ENCODE measurements around the gene CD44.
A peak's percentile ranks its signal among the peaks of the same experiment; 100 is the strongest.

The CD44 gene

DNA sequence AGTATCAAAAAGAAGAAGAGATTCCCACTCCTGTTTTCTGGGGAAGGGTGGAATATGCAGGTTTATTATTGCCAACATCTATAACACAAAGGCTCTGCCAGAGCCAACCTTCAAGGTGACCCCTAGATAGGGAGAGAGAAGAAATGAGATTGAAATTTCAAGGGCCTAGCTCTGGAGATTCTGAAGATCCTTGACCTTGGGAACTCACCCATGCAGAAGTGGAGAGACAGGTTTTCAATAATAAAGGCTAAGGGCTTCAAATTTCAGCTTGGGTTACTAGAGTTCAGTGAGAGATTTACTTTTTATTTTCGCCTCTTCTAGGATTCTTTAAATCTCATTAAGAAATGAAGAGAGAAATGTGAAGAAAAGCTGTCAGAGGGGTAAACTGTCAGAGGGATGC is 98.4 kb downstream of the CD44 start:
- TF ChIP-seq, protein P1, sequence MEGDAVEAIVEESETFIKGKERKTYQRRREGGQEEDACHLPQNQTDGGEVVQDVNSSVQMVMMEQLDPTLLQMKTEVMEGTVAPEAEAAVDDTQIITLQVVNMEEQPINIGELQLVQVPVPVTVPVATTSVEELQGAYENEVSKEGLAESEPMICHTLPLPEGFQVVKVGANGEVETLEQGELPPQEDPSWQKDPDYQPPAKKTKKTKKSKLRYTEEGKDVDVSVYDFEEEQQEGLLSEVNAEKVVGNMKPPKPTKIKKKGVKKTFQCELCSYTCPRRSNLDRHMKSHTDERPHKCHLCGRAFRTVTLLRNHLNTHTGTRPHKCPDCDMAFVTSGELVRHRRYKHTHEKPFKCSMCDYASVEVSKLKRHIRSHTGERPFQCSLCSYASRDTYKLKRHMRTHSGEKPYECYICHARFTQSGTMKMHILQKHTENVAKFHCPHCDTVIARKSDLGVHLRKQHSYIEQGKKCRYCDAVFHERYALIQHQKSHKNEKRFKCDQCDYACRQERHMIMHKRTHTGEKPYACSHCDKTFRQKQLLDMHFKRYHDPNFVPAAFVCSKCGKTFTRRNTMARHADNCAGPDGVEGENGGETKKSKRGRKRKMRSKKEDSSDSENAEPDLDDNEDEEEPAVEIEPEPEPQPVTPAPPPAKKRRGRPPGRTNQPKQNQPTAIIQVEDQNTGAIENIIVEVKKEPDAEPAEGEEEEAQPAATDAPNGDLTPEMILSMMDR (conservative IDR thresholded peaks at IDR 0.05; ENCODE audit: low read depth, low read length): no peak
- H3K4me3 ChIP-seq (ENCODE audit: low read length): no peak overlapping the region
- no peak for DNase-seq (ENCODE audit: low read depth)

DNA sequence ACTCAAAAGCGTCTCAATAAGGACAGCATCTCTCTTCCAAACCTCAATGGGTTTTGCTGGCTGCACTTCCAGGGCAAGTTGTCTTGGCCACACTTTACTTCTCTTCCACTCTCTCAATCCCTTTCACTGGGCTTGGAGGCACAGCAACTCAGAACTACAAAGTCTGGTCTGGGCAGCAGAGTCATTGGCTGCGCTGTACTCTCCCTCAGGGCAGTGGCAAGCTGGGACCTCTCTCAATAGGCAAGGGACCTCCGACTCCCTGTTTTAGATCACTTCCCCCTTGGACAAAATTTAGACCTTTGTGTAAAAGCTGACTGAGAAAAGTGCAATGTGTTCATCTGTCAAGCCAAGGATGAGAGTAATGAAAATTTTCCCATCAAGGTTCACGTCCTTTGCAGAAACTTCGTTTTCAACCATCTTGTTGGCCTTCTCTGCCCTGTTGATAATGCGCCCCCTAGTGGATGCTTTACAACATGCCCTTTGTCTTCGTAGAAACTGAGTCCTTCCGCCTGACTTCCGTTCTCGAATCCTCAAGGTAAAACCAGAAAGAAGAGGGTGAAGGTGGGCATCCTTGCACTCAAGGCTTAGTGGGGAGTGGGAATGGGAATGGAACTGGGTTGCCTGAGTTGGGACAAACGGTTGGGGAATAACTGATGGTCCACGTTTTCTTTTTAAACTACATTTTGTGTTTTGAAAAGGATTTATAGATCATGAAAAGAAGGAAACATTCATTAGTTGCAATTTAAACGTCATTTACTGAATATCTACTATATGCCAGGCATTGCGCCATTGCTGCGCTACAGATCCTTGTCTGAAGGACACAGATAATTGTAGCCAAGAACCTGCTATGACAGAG is 99.1 kb downstream of the CD44 start:
- TF ChIP-seq, protein P1 (conservative IDR thresholded peaks at IDR 0.05; ENCODE audit: low read depth, low read length): peak; percentile 76
- DNase-seq (ENCODE audit: low read depth): peak; percentile 24
- no peak overlapping the region for H3K4me3 ChIP-seq (ENCODE audit: low read length)

DNA sequence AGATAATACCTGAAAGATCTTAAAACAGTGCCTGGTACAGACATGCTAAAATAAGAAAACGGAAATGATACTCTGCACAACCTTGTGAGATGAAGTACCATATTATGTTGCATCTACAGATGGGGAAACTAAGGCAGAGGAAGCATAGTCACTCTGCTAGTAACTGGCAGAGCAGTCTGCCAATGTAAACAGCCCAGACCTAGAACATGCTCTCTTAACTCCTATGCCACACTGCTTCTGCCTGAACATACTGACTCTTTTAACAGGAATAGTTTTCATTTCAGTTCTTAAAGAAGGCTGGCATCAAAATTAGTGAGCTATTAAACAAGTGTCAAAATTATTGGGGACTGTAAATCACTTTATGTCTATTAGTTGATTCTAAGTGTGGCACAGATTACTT is 99.9 kb downstream of the CD44 start:
- H3K4me3 ChIP-seq (ENCODE audit: low read length): no peak overlapping the region
- TF ChIP-seq, protein P1 (conservative IDR thresholded peaks at IDR 0.05; ENCODE audit: low read depth, low read length): no peak
- DNase-seq (ENCODE audit: low read depth): no peak

DNA sequence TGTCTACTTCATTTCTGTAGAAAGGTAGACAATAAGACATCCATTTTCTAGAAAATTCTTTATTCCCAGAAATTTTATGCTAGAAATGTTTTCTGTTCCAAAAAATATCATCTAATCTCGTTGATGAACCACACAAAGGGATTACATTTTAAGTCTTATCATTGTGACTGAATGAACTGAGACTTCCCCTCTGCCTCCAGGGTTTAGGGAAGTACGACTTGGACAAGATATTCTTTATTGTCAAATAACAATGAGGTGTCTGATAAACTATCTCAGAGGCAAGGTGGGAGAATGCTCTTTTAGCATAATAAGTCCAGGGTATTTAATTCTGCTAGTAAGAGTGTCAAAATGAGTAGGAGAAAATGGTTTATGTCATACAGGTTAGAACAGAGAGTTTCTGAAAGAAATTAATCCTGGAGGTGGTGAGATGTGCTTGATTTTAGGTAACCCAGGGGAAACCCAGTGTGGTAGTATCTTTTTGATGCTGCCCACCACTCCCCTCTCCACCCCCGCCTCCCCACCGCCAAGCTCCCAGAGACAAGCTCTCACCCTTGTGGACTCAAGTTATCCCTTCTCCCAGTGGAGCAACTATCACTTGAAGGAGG is 100.6 kb downstream of the CD44 start:
- H3K4me3 ChIP-seq (ENCODE audit: low read length): no peak overlapping the region
- TF ChIP-seq, protein P1 (conservative IDR thresholded peaks at IDR 0.05; ENCODE audit: low read depth, low read length): no peak
- DNase-seq (ENCODE audit: low read depth): no peak

DNA sequence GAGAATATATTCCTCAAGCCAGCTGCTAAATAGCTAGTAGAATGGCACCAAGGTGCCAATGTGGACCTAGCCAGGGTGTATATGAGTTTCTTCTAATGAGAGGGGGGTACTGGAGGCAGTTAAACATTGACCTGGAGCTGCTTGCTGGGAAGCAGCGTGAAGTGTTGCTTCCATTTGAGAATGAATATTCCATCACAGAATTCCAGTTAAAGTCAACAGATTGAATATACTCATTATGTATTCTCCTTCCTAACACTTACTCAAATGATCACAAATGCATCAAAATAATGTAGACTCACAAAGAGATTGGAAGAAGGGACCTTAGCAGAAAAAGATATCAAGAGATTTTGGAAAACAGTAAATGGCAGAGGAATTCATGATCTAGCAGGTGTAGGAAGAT is 102.1 kb downstream of the CD44 start:
- DNase-seq (ENCODE audit: low read depth): no peak
- TF ChIP-seq, protein P1 (conservative IDR thresholded peaks at IDR 0.05; ENCODE audit: low read depth, low read length): no peak
- no peak overlapping the region for H3K4me3 ChIP-seq (ENCODE audit: low read length)

DNA sequence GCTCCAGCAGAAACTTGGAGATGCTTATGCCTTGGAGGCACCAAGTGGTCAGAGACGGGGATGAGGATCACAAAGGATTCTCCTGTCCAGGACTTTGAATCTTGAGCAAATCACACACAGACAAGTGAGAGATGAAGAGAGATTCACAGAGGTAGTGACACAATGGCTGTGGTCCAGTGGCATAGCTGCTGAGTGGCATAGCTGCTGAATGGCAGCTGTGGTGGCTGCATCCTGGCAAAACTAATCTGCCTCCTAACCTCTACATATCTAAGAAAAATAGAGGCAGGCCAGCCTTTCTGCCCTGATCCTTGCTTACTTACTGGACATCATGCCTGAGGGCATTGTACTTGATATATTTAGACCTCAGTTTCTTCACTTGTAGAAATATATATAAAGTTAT is 102.6 kb downstream of the CD44 start:
- H3K4me3 ChIP-seq (ENCODE audit: low read length): no peak overlapping the region
- TF ChIP-seq, protein P1 (conservative IDR thresholded peaks at IDR 0.05; ENCODE audit: low read depth, low read length): no peak
- DNase-seq (ENCODE audit: low read depth): no peak
